Calu3 (cell line): ENCODE measurements around the gene SLC35E1. TPM values are rescaled to one million over a fixed set of nuclear protein-coding genes. Genes with fewer than 3 reads are reported as not detected.

Experiments used
- BruUV-seq: library from RNA; stranded (reverse); fragments of 400-500 nt; replicated peaks from 2 replicates; lab custom pipeline; 2021; lab: Mats Ljungman, UMichigan
- CTCF ChIA-PET: fragments of 300-600 bp; sonication (Branson Sonifier 250); formaldehyde crosslinking; loops from one replicate; lab custom pipeline; 2022; ENCODE audit warnings: antibody characterized with exemption; lab: Charles Lee
- DNase-seq: peaks from one replicate; pipeline ENCODE4 v3.0.0; 2022
- H3K27ac Mint-ChIP-seq: one replicate; pipeline ENCODE4 v1.8.0; 2022; ENCODE audit warnings: mixed read lengths; ENCODE audit not compliant: unreplicated experiment
- H3K27me3 Mint-ChIP-seq: one replicate; pipeline ENCODE4 v1.8.0; 2022; ENCODE audit warnings: mixed read lengths; ENCODE audit not compliant: unreplicated experiment
- H3K36me3 Mint-ChIP-seq: one replicate; pipeline ENCODE4 v1.8.0; 2022; ENCODE audit warnings: mild to moderate bottlenecking, moderate library complexity, mixed read lengths; ENCODE audit not compliant: insufficient read depth, unreplicated experiment
- H3K4me1 Mint-ChIP-seq: one replicate; pipeline ENCODE4 v1.8.0; 2022; ENCODE audit warnings: mild to moderate bottlenecking, low read depth, mixed read lengths; ENCODE audit not compliant: unreplicated experiment
- H3K4me3 Mint-ChIP-seq: one replicate; pipeline ENCODE4 v1.8.0; 2022; ENCODE audit warnings: mild to moderate bottlenecking, low read depth, moderate library complexity, mixed read lengths; ENCODE audit not compliant: unreplicated experiment
- H3K9me3 Mint-ChIP-seq: one replicate; pipeline ENCODE4 v1.8.0; 2022; ENCODE audit warnings: low read depth, mixed read lengths; ENCODE audit not compliant: unreplicated experiment
- CTCF ChIP-seq: fragments of 200-600 bp; IDR thresholded peaks from one replicate; pipeline ENCODE4 v1.8.0; 2022; ENCODE audit warnings: antibody characterized with exemption; ENCODE audit not compliant: unreplicated experiment
- intact Hi-C: fragments of 100-400 bp; cut with micrococcal nuclease; formaldehyde crosslinking; loops from one replicate; pipeline ENCODE4 v1.10.0; 2022; ENCODE audit not compliant: unreplicated experiment
- total RNA-seq: library from RNA; stranded (reverse); gene quantifications from 2 replicates; pipeline ENCODE4 v1.2.3, GENCODE V29; 2022

Gene SLC35E1
- total RNA-seq, 1 experiment from 2014 or later = 46.4 TPM

DNA sequence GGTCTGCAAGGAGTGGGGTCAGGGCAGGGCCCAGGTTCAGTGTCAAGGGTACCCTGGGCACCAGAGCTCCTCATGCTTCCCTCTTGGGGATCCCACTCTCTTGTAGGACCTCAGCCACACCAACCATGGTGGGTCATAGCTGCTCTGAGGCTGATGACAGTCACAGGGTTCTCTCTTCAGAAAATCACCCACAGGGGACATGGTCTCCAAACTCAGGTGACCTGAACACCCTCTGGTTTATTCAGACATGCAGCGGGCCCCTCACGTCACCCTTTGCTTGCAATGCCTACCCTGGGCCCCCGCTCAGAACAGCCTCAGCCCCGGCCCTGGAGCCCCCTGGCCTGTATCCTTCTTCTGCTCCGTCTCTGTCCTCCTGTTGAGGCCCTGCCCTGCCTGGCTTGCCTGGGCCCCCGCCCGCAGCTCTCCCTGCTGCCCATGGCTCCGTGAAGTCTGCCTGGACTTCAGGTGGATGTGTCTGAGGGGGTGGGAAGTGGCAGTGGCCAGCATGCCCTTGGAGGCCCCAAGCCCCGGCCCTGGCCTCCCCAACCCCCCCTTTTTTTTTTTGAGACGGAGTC lies 50.4 kb downstream of the SLC35E1 start:
- BruUV-seq = no TSS peak
- CTCF ChIA-PET = interaction anchor here (0.6 kb wide), 1 partner anchor 154 kb away, joined by 4 read pairs; no protein-coding TSS in a partner anchor
- Mint-ChIP-seq H3K9me3 (no peaks in the 10 kb centered on the region), H3K36me3 (peaks cover 53% of the 10 kb centered on the region), H3K27ac (no peak overlapping the region), H3K27me3 (no peaks in the 10 kb centered on the region), H3K4me3 (no peak overlapping the region), H3K4me1 (no peaks in the 10 kb centered on the region)
- intact Hi-C loops = no loop called here
- TF ChIP-seq CTCF = no peak
- DNase-seq = no peak

DNA sequence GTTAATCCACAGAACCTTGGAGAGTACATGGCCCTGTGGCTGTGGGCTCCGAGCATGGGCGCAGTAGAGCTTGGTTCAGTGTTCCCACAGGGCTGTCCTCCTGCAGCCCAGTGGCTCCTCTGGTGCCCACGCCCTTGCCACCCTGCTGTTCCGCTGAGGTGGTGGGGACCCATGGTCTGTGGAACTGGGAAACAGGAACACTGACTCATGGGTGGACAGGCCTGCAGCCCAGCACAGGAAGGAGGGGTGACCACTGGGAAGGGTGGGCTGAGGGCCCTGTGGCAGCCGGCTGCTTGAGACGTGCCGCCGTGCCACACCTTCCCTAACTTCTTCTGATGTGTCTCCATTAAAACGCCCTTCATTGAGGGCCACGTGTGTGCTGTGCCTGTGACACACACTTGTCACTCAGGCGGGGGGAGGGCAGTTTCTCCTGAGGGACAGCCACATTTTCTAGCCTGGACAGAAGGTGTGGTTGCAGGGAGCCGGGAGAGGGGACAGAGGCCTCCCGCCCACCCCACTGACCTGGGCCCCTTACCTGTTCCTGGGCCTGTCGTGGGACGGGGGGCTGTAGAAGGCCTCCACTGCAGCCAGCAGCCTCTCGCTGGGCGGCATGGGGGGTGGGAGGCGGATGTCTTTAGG lies 51.1 kb downstream of the SLC35E1 start:
- no peak overlapping the region for H3K4me3 Mint-ChIP-seq
- H3K9me3 Mint-ChIP-seq = no peaks in the 10 kb centered on the region
- CTCF ChIA-PET = no interaction called here
- DNase-seq = no peak
- intact Hi-C loops = no loop called here
- H3K27me3 Mint-ChIP-seq = no peaks in the 10 kb centered on the region
- no TSS peak for BruUV-seq
- H3K4me1 Mint-ChIP-seq = no peaks in the 10 kb centered on the region
- peaks cover 52% of the 10 kb centered on the region for H3K36me3 Mint-ChIP-seq
- no peak for TF ChIP-seq CTCF
- no peak overlapping the region for H3K27ac Mint-ChIP-seq

DNA sequence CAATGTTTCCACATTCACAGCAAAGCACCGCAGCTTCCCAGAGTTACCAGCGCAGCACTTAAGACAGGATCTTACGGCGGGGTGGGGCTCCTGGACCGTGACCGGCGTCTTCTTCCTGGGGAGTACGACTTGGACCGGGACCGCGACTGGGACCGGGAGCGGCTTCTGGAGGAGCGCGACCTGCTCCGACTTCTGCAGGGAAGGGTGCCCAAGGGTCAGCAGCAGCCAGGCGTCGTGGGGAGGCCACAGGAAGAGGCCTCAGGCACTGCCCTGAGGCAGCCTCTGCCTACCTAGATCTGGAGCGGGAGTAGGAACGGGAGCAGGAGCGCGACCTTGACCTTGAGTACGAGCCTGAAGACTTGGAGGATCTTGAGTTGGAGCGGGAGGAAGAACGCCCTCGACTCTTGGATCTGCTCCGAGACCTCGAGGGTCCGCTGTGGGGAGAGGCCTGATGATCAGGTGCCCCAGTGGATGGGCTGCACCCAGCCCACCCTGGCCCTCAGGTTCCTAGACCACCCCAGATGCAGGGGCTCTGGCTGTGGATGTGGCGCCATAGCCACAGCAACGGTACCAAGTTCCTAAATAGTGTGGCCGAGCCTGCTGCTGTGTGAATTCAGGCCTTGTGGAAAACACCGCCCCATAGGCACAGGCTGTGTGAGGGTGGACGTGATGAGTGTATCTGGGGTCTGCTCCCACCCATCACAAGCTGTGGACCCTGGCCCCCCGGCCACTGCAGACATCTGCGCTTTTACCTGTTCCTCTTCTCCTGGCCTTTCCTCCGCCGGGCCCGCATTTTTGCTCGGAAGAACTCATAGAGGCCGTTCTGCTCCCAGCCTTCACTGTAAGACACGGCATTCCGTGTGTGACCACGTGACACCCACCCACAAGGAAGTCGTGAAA lies 51.9 kb downstream of the SLC35E1 start:
- no TSS peak for BruUV-seq
- Mint-ChIP-seq H3K27me3 (no peaks in the 10 kb centered on the region), H3K4me3 (no peak overlapping the region), H3K36me3 (peaks cover 45% of the 10 kb centered on the region), H3K4me1 (no peaks in the 10 kb centered on the region), H3K27ac (no peak overlapping the region), H3K9me3 (no peaks in the 10 kb centered on the region)
- no peak for TF ChIP-seq CTCF
- intact Hi-C loops = no loop called here
- CTCF ChIA-PET = no interaction called here
- DNase-seq = no peak

DNA sequence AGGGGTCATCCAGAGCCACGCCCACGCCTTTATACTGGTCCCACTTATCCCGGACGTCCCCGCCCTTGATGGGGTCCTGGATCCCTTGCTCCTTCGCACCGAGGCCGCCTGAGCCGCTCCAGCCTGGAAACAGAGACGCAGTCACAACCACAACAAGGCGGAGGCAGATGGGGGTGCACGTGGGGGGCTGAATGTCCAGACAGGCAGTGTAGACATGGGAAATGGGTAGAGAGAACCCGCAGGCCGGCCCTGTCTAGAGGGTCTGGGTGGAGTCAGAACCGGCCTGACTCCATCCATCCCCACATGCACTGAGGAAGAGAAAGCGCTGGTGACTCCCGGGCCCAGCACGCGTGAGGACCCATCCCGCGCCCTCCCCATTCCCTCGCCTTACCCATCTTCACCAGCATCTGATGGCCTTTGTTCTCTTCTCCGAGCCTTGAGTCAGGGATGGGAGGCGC lies 53.0 kb downstream of the SLC35E1 start:
- no peaks in the 10 kb centered on the region for H3K27me3 Mint-ChIP-seq
- BruUV-seq = no TSS peak
- H3K27ac Mint-ChIP-seq = no peak overlapping the region
- intact Hi-C loops = no loop called here
- peaks cover 40% of the 10 kb centered on the region for H3K36me3 Mint-ChIP-seq
- H3K9me3 Mint-ChIP-seq = no peaks in the 10 kb centered on the region
- no peak for DNase-seq
- H3K4me3 Mint-ChIP-seq = no peak overlapping the region
- TF ChIP-seq CTCF = no peak
- no peaks in the 10 kb centered on the region for H3K4me1 Mint-ChIP-seq
- CTCF ChIA-PET = no interaction called here
